A673 (cell line): Measurements from ENCODE around the gene PLCB2.

Experiments
- CTCF ChIP-seq: fragments of 300-800, 200-600 bp; sonication (generic); conservative IDR thresholded peaks from 2 replicates; pipeline ENCODE4 v1.5.1; 2017; ENCODE audit warnings: low read depth, mild to moderate bottlenecking, antibody characterized with exemption, low read length, moderate library complexity, mixed read lengths
- EZH2 ChIP-seq: fragments of 200-600 bp; sonication (generic); IDR thresholded peaks from 2 replicates; pipeline ENCODE4 v1.6.1; 2017; ENCODE audit warnings: borderline replicate concordance, low read depth, mild to moderate bottlenecking, mixed read lengths, antibody characterized with exemption, low read length; ENCODE audit not compliant: poor library complexity, severe bottlenecking

- TF ChIP-seq CTCF (no peak), EZH2 (no peak)
Measured at GRCh38 chr15:40287968-40288367, 19.8 kb downstream of the PLCB2 start.
